ENCODE measurements around the gene AMMECR1. TPM values are rescaled to one million over a fixed set of nuclear protein-coding genes. Genes with fewer than 3 reads are reported as not detected.

The AMMECR1 gene
- total and polyA plus RNA-seq, 2 of the 4 experiments (the other 2 are of a cell fraction) = 7.0 to 11.3 TPM

GRCh38 chrX:110284159-110284558 is 33.7 kb downstream of the AMMECR1 start:
- no TSS peak for BruUV-seq (replicated peaks)
- Histone ChIP-seq H3K27ac (ENCODE audit: insufficient read depth, low read length) (peak overlapping the region; percentile 33), H4K8ac (ENCODE audit: low read depth in 2 of 2, low read length in 2 of 2) (peak overlapping the region; percentile 24 to 53; a peak in 2 of 4 replicates), H3K9me1 (ENCODE audit: insufficient read depth, low read length) (no peaks in the 10 kb centered on the region; the same call in 1 of the 2 replicates), H2BK5ac (ENCODE audit: low read depth, low read length, poor library complexity, severe bottlenecking) (peak overlapping the region; percentile 99), H3K23ac (ENCODE audit: low read depth, low read length) (peak overlapping the region; percentile 3; the same call in 1 of the 2 replicates), H2AK5ac (ENCODE audit: low read depth, low read length) (no peak overlapping the region), H4K5ac (ENCODE audit: low read depth, low read length) (peak overlapping the region; percentile 84; the same call in 1 of the 2 replicates), H2BK15ac (ENCODE audit: low read depth, low read length) (0 out of 3 replicates have a peak overlapping the region, but pooled peaks have one; percentile 29), H3K18ac (ENCODE audit: low read depth, low read length) (peak overlapping the region; percentile 85; the same call in 1 of the 2 replicates), H3K36me3 (ENCODE audit: control insufficient read depth, insufficient read depth, low read length) (no peaks in the 10 kb centered on the region), H3K4me2 (ENCODE audit: low read depth, low read length) (peak overlapping the region; percentile 78; the same call in 1 of the 2 replicates), H3K27me3 (ENCODE audit: control insufficient read depth, insufficient read depth, low read length) (no peaks in the 10 kb centered on the region; the same call in 1 of the 2 replicates), H2BK20ac (ENCODE audit: low read depth, low read length) (peak overlapping the region; percentile 58), H3K56ac (ENCODE audit: extremely low read depth, insufficient read depth, low read length) (peak overlapping the region; percentile 71), H3K4ac (ENCODE audit: low read depth, low read length) (peak overlapping the region; percentile 65; the same call in 1 of the 2 replicates), H2AK9ac (replicated peaks; ENCODE audit: low read depth, low read length, poor library complexity) (no peak overlapping the region), H4K91ac (ENCODE audit: insufficient read depth, low read depth, low read length) (peak overlapping the region; percentile 75), H3K4me1 (ENCODE audit: control insufficient read depth, insufficient read depth, low read length) (peaks cover 15% of the 10 kb centered on the region), H3K14ac (replicated peaks; ENCODE audit: low read depth, low read length) (no peak overlapping the region), H3K9ac (ENCODE audit: low read depth, low read length) (no peak overlapping the region; the same call in 1 of the 2 replicates), H4K20me1 (ENCODE audit: insufficient read depth, low read length) (no peaks in the 10 kb centered on the region), H3K79me1 (ENCODE audit: low read depth in 1 of 2, low read length in 2 of 2) (peaks cover 7 to 34% of the 10 kb centered on the region in 2 experiments; a peak in 3 of 4 replicates), H3K9me3 (ENCODE audit: control insufficient read depth, insufficient read depth, low read length) (peaks cover 2% of the 10 kb centered on the region; the same call in 1 of the 2 replicates), H2AFZ (replicated peaks; ENCODE audit: low read length, poor library complexity) (no peak overlapping the region), H2BK120ac (ENCODE audit: low read depth, low read length) (peak overlapping the region; percentile 69), H3K4me3 (ENCODE audit: insufficient read depth, low read depth, low read length) (no peak overlapping the region)
- peak; percentile 55 for ATAC-seq (ENCODE audit: low read depth)
- no CpG with 5 or more reads among the region's 2 CpGs for WGBS, 2 experiments (ENCODE audit: extremely low coverage in 2 of 2, insufficient read length in 1 of 2)
- peak; percentile 88 for DNase-seq
- in situ Hi-C loops (cut with MboI; ENCODE audit: low sequenced_read_pairs) (no loop called here), dilution Hi-C loops (cut with HindIII; ENCODE audit: low sequenced_read_pairs, unreplicated experiment) (no loop called here), intact Hi-C loops (cut with micrococcal nuclease) (no loop called here)
- CTCF ChIA-PET = no interaction called here
- POLR2A ChIA-PET (ENCODE audit: unreplicated experiment) = no interaction called here
- no peak for TF ChIP-seq BHLHE40 (IDR thresholded peaks at IDR 0.05; ENCODE audit: low read depth, low read length)
- peak; percentile 47; the same call in 1 of the 2 replicates for TF ChIP-seq FOS (IDR thresholded peaks at IDR 0.05; ENCODE audit: low read depth, low read length)
